Measurements from ENCODE around the gene POU3F3. TPM values are rescaled to one million over a fixed set of nuclear protein-coding genes. Genes with fewer than 3 reads are reported as not detected.

Gene POU3F3
- total RNA-seq, 1 experiment from 2014 or later = 0.36 TPM

DNA sequence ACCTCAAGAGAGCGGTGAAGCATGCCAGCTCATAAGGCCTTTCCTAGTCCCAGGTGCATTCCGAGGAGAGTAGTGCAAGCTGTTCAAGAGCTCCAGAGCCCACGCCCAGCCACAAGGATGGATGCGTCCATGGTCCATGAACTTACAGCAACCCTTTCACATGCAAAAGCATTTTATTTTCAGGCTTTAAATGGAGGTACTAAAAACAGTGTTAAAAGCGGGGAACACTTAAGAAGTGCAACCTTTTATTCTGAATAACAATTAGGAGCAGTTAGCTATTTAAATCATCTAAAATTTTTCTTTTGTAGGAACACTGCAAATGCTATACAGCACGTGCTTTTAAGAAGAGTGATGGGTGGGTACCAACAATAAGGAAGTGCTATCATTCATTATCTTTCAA, 33.8 kb downstream of the POU3F3 start:
- TF ChIP-seq POLR2AphosphoS5 (IDR thresholded peaks at IDR 0.05; ENCODE audit: low read depth, low read length) (no peak), REST (IDR thresholded peaks at IDR 0.05; ENCODE audit: insufficient read depth in 1 of 2, low read depth in 2 of 2, low read length in 1 of 2) (no peak), SIN3A (IDR thresholded peaks at IDR 0.05; ENCODE audit: borderline replicate concordance, insufficient read depth, low read depth, low read length) (no peak), TCF7L2 (IDR thresholded peaks at IDR 0.05; ENCODE audit: low read depth, low read length) (no peak)
- TF ChIP-seq, protein P1, sequence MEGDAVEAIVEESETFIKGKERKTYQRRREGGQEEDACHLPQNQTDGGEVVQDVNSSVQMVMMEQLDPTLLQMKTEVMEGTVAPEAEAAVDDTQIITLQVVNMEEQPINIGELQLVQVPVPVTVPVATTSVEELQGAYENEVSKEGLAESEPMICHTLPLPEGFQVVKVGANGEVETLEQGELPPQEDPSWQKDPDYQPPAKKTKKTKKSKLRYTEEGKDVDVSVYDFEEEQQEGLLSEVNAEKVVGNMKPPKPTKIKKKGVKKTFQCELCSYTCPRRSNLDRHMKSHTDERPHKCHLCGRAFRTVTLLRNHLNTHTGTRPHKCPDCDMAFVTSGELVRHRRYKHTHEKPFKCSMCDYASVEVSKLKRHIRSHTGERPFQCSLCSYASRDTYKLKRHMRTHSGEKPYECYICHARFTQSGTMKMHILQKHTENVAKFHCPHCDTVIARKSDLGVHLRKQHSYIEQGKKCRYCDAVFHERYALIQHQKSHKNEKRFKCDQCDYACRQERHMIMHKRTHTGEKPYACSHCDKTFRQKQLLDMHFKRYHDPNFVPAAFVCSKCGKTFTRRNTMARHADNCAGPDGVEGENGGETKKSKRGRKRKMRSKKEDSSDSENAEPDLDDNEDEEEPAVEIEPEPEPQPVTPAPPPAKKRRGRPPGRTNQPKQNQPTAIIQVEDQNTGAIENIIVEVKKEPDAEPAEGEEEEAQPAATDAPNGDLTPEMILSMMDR (IDR thresholded peaks at IDR 0.05) = no peak
- intact Hi-C loops (cut with micrococcal nuclease; ENCODE audit: unreplicated experiment) (no loop called here), in situ Hi-C loops (cut with HindIII; ENCODE audit: low pct_unique_long_range_greater_than_20kb, low sequenced_read_pairs) (no loop called here)
- ChIA-PET CTCF (no interaction called here), POLR2A (no interaction called here)
- Histone ChIP-seq H3K27me3 (ENCODE audit: control insufficient read depth, insufficient read depth, low read length) (peaks cover 8% of the 10 kb centered on the region), H3K4me1 (ENCODE audit: control insufficient read depth, insufficient read depth, low read length) (no peaks in the 10 kb centered on the region), H3K9me3 (ENCODE audit: control insufficient read depth, insufficient read depth, low read depth, low read length) (no peaks in the 10 kb centered on the region), H3K36me3 (ENCODE audit: control insufficient read depth, insufficient read depth, low read length) (no peaks in the 10 kb centered on the region), H3K27ac (ENCODE audit: low read length) (no peak overlapping the region), H3K4me3 (ENCODE audit: low read depth in 2 of 2, low read length in 2 of 2) (no peak overlapping the region)
- BruUV-seq (replicated peaks) = no TSS peak
- DNase-seq (ENCODE audit: low read depth, low spot score) = no peak
- no peak for ATAC-seq

DNA sequence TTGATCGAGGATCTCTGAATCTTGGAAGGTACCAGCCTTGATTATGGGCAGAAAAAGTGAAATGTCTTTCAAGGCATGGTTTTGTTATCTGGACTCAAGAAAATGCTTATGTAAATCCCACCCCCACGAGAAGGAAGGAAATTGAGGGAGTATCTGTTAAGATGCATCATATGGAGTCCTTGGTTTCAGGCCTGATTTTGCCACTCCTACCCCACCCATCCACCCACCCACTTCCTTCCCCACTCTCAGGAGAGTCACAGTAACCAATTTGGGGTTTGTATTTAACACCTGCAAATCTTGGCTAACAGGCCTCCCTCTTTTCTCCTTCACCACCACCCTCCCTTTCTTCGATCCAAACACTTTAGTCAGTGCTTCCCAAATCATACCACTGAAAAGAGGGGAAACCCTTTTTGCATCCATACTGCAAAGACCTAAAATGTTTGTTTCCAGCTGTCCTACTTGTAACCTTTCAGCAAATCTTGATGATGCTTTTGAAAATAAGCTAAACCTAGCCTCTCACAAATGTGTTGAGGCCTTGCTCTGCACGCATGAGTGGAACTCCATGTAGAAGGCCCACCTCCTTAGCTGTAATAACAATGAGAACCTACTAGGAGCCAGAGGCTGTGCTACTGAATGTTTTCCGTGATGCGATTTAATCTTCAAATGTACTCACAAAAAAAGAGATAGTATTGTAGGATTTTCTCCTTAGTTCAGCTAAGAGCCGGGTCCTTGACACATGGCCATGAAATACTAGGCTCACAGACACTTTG, 34.8 kb downstream of the POU3F3 start:
- ChIA-PET POLR2A (no interaction called here), CTCF (no interaction called here)
- no peaks in the 10 kb centered on the region for H3K9me3 ChIP-seq (ENCODE audit: control insufficient read depth, insufficient read depth, low read depth, low read length)
- H3K27me3 ChIP-seq (ENCODE audit: control insufficient read depth, insufficient read depth, low read length) = peaks cover 4% of the 10 kb centered on the region
- intact Hi-C loops (cut with micrococcal nuclease; ENCODE audit: unreplicated experiment) (no loop called here), in situ Hi-C loops (cut with HindIII; ENCODE audit: low pct_unique_long_range_greater_than_20kb, low sequenced_read_pairs) (no loop called here)
- BruUV-seq (replicated peaks) = no TSS peak
- H3K4me3 ChIP-seq (ENCODE audit: low read depth in 2 of 2, low read length in 2 of 2) = no peak overlapping the region
- DNase-seq (ENCODE audit: low read depth, low spot score) (no peak), ATAC-seq (no peak)
- TF ChIP-seq REST (IDR thresholded peaks at IDR 0.05; ENCODE audit: insufficient read depth in 1 of 2, low read depth in 2 of 2, low read length in 1 of 2) = no peak
- TF ChIP-seq SIN3A (IDR thresholded peaks at IDR 0.05; ENCODE audit: borderline replicate concordance, insufficient read depth, low read depth, low read length) = no peak
- no peak for TF ChIP-seq POLR2AphosphoS5 (IDR thresholded peaks at IDR 0.05; ENCODE audit: low read depth, low read length)
- TF ChIP-seq, protein P1 (IDR thresholded peaks at IDR 0.05) = no peak
- no peak for TF ChIP-seq TCF7L2 (IDR thresholded peaks at IDR 0.05; ENCODE audit: low read depth, low read length)
- H3K27ac ChIP-seq (ENCODE audit: low read length) = no peak overlapping the region
- H3K36me3 ChIP-seq (ENCODE audit: control insufficient read depth, insufficient read depth, low read length) = no peaks in the 10 kb centered on the region
- H3K4me1 ChIP-seq (ENCODE audit: control insufficient read depth, insufficient read depth, low read length) = no peaks in the 10 kb centered on the region

Measured in Panc1 (cell line).